Lung (tissue), 12 donors: ENCODE results near the gene ADCY2. TPM values are rescaled to one million over a fixed set of nuclear protein-coding genes. Genes with fewer than 3 reads are reported as not detected.

Experiments used
- ATAC-seq: fragments of 200-7000 bp; cut with Tn5 transposase; one replicate; pipeline ENCODE4 v1.9.1; 2020; ENCODE audit warnings: moderate number of reproducible peaks; ENCODE audit not compliant: insufficient read depth, low FRiP score
- DNase-seq, 3 donors: peaks; one replicate each; pipeline ENCODE4 v3.0.0-alpha.2; 2013 to 2017
- H3K27ac ChIP-seq, 2 donors: one replicate each; pipeline ENCODE4 v1.5.1; 2013; ENCODE audit warnings: mild to moderate bottlenecking in 2 of 2, moderate library complexity in 2 of 2, control low read depth in 1 of 2, inconsistent platforms in 1 of 2, low read depth in 1 of 2, low read length in 1 of 2
- H3K27me3 ChIP-seq, 3 donors: one replicate each; pipeline ENCODE4 v1.5.1; 2013; ENCODE audit warnings: low read length in 2 of 3; ENCODE audit not compliant: control insufficient read depth in 3 of 3, insufficient read depth in 3 of 3
- H3K36me3 ChIP-seq, 4 donors: one replicate each; pipeline ENCODE4 v1.5.1; 2013; ENCODE audit warnings: low read length in 4 of 4, mild to moderate bottlenecking in 1 of 4, moderate library complexity in 1 of 4; ENCODE audit not compliant: control insufficient read depth in 4 of 4, insufficient read depth in 4 of 4
- H3K4me1 ChIP-seq, 5 donors: one replicate each; pipeline ENCODE4 v1.5.1; 2013; ENCODE audit warnings: low read length in 5 of 5, mild to moderate bottlenecking in 2 of 5, moderate library complexity in 1 of 5; ENCODE audit not compliant: control insufficient read depth in 5 of 5, insufficient read depth in 5 of 5
- H3K4me3 ChIP-seq: one replicate; pipeline ENCODE4 v1.5.1; 2013; ENCODE audit warnings: mild to moderate bottlenecking, control low read depth, moderate library complexity
- H3K9ac ChIP-seq, 2 donors: one replicate each; pipeline ENCODE4 v1.5.1; 2013; ENCODE audit warnings: low read length in 2 of 2, control low read depth in 1 of 2; ENCODE audit not compliant: insufficient read depth in 1 of 2
- H3K9me3 ChIP-seq, 4 donors: one replicate each; pipeline ENCODE4 v1.5.1; 2013; ENCODE audit warnings: low read length in 3 of 4, mild to moderate bottlenecking in 1 of 4, moderate library complexity in 1 of 4; ENCODE audit not compliant: control insufficient read depth in 4 of 4, insufficient read depth in 3 of 4
- WGBS, 2 donors: extraction: QIAGEN DNeasy Blood & Tissue Kit; methylation state at CpG; one replicate each; pipeline ENCODE4 v1.1.7; 2013; 5-methylcytosine and 5-hydroxymethylcytosine counted together
- polyA plus RNA-seq, 2 donors: library from polyadenylated mRNA; stranded (reverse); fragments of 200-250 nt; gene quantifications; one replicate each; pipeline ENCODE4 v1.2.1, GENCODE V29; 2013
- total RNA-seq, 2 donors: library from RNA; depleted of rRNA in 1 of 2; stranded (reverse); fragments of >200 nt in 1 of 2; gene quantifications; one replicate each; pipeline ENCODE4 v1.2.1, GENCODE V29; 2014 to 2021
- TF ChIP-seq, protein P1 (sequence below): IDR thresholded peaks from 2 replicates; pipeline ENCODE4 v1.5.1; 2012; ENCODE audit warnings: mild to moderate bottlenecking; ENCODE audit errors: control extremely low read depth, extremely low read depth
- donor health status: control.
- donor health status: control.
- donor health status: Bipolar disorder and iron deficiency.
- donor health status: healthy.
- donor health status: DM: yes; HTN: yes; CAD: no.

ADCY2 gene
- total and polyA plus RNA-seq, 4 donors, result 0.10 to 3.5 (median 0.84) TPM

- Histone ChIP-seq H3K9ac (no peak overlapping the region), H3K9me3 (no peaks in the 10 kb centered on the region), H3K27me3 (no peaks in the 10 kb centered on the region), H3K27ac (no peak overlapping the region), H3K4me3 (no peak overlapping the region), H3K4me1 (no peaks in the 10 kb centered on the region), H3K36me3 (no peaks in the 10 kb centered on the region)
- no peak for ATAC-seq
- TF ChIP-seq, protein P1, sequence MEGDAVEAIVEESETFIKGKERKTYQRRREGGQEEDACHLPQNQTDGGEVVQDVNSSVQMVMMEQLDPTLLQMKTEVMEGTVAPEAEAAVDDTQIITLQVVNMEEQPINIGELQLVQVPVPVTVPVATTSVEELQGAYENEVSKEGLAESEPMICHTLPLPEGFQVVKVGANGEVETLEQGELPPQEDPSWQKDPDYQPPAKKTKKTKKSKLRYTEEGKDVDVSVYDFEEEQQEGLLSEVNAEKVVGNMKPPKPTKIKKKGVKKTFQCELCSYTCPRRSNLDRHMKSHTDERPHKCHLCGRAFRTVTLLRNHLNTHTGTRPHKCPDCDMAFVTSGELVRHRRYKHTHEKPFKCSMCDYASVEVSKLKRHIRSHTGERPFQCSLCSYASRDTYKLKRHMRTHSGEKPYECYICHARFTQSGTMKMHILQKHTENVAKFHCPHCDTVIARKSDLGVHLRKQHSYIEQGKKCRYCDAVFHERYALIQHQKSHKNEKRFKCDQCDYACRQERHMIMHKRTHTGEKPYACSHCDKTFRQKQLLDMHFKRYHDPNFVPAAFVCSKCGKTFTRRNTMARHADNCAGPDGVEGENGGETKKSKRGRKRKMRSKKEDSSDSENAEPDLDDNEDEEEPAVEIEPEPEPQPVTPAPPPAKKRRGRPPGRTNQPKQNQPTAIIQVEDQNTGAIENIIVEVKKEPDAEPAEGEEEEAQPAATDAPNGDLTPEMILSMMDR, result no peak
- no peak for DNase-seq
- 51 to 58% methylated on average over 10 of the region's 10 CpGs for WGBS, 2 donors
Measured at GRCh38 chr5:7779019-7780005, 383.4 kb downstream of the ADCY2 start.

- Histone ChIP-seq H3K4me3 (no peak overlapping the region), H3K27me3 (no peaks in the 10 kb centered on the region), H3K4me1 (no peaks in the 10 kb centered on the region), H3K9ac (no peak overlapping the region), H3K36me3 (no peaks in the 10 kb centered on the region), H3K9me3 (no peaks in the 10 kb centered on the region), H3K27ac (no peak overlapping the region)
- DNase-seq (no peak), ATAC-seq (no peak)
- TF ChIP-seq, protein P1, result no peak
- 49 to 60% methylated on average over 3 of the region's 3 CpGs for WGBS, 2 donors
Measured at GRCh38 chr5:7781899-7782298, 386.0 kb downstream of the ADCY2 start.

GRCh38 chr5:7784683-7785380 is 388.9 kb downstream of the ADCY2 start:
- H3K27me3 ChIP-seq, result no peaks in the 10 kb centered on the region
- 74 to 76% methylated on average over 4 of the region's 4 CpGs for WGBS, 2 donors

More at GRCh38 chr5:7784683-7785380, 388.9 kb downstream of the ADCY2 start:
- Histone ChIP-seq H3K27ac (no peak overlapping the region), H3K4me3 (no peak overlapping the region), H3K9me3 (no peaks in the 10 kb centered on the region), H3K4me1 (no peaks in the 10 kb centered on the region), H3K9ac (no peak overlapping the region), H3K36me3 (no peaks in the 10 kb centered on the region)
- ATAC-seq (no peak), DNase-seq (no peak)
- TF ChIP-seq, protein P1, result no peak
